Mucosa of stomach (tissue), 1 donor: ENCODE data around the gene SPTBN1.

Experiments used
- H3K27me3 ChIP-seq: one replicate; pipeline ENCODE4 v1.7.0; 2013; ENCODE audit warnings: mild to moderate bottlenecking, low read length; ENCODE audit not compliant: control insufficient read depth, insufficient read depth
- H3K36me3 ChIP-seq: one replicate; pipeline ENCODE4 v1.7.0; 2013; ENCODE audit warnings: low read length; ENCODE audit not compliant: control insufficient read depth, insufficient read depth
- H3K4me1 ChIP-seq: one replicate; pipeline ENCODE4 v1.7.0; 2013; ENCODE audit warnings: mild to moderate bottlenecking, low read length; ENCODE audit not compliant: control insufficient read depth, insufficient read depth
- H3K4me3 ChIP-seq: one replicate; pipeline ENCODE4 v1.7.0; 2013; ENCODE audit warnings: low read length
- H3K9ac ChIP-seq: one replicate; pipeline ENCODE4 v1.7.0; 2013; ENCODE audit warnings: mild to moderate bottlenecking, low read length, moderate library complexity
- H3K9me3 ChIP-seq: one replicate; pipeline ENCODE4 v1.7.0; 2013; ENCODE audit warnings: mild to moderate bottlenecking, low read length, moderate library complexity; ENCODE audit not compliant: control insufficient read depth
- donor health status: Pancreatic carcinoma.

Gene SPTBN1

DNA sequence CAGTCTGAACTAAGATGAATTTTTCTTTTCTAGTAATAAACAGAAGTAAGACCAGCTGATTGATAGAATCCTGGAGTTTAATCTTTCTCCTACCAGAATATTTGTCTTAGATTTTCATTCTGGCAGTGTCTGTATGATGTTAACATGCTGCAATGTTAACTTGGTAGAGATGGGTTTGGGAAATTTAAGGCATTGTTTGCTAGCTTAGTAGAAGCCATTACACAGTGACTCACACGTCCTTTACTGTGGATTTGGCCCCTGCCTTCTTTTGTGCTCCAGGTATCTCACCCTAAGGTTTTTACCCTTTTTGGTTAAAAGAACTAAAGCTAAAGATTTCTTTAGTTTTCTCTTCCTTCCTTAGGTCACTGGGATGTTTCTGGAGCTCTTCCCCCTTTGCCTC is 84.1 kb downstream of the SPTBN1 start:
- Histone ChIP-seq H3K4me1 (peaks cover under 1% of the 10 kb centered on the region), H3K36me3 (no peaks in the 10 kb centered on the region), H3K9ac (no peak overlapping the region), H3K4me3 (no peak overlapping the region), H3K27me3 (no peaks in the 10 kb centered on the region), H3K9me3 (no peaks in the 10 kb centered on the region)

- H3K4me1 ChIP-seq, result peaks cover 18% of the 10 kb centered on the region
Observed at GRCh38 chr2:54541995-54542394, 85.9 kb downstream of the SPTBN1 start.

GRCh38 chr2:54543733-54544396 is 87.7 kb downstream of the SPTBN1 start:
- Histone ChIP-seq H3K27me3 (no peaks in the 10 kb centered on the region), H3K9ac (no peak overlapping the region), H3K9me3 (no peaks in the 10 kb centered on the region), H3K4me1 (peaks cover 26% of the 10 kb centered on the region), H3K36me3 (no peaks in the 10 kb centered on the region), H3K4me3 (no peak overlapping the region)

More at GRCh38 chr2:54541995-54542394, 85.9 kb downstream of the SPTBN1 start:
- Histone ChIP-seq H3K9ac (no peak overlapping the region), H3K27me3 (no peaks in the 10 kb centered on the region), H3K4me3 (no peak overlapping the region), H3K36me3 (no peaks in the 10 kb centered on the region), H3K9me3 (no peaks in the 10 kb centered on the region)

DNA sequence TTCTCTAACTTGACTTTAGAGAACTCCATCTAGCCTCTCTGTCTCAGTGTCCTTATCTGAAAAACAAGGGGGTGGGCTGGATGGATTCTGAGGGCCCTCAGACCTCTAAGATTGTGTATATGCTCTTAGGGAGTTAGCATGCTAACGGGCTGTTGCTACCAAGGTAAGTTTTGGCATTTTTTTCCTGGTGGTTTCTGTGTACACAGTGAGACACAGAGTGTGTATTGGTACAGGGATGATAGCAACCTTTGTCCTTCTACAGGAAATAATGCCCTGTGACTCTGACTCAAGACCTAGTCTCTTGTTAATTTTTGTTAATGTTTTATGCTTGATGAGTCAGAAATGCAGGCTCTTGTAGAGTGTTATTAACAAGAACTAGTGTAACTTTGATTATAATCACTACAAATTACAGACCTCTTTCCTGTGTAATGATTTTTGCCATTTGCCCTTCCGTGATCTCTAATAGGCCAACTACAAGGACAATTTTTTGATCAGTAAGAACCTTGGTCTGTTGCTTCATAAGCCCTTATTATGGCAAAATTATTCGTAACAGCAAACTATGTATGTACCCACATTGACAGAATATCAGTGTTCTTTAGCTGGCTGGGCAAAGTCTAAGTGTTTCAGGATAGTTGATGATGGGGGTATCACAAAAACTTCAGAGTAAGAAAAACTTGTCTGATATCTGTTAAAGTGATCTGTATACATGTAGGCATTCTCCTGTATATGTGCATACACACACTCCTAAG is 89.7 kb downstream of the SPTBN1 start:
- Histone ChIP-seq H3K27me3 (no peaks in the 10 kb centered on the region), H3K36me3 (no peaks in the 10 kb centered on the region), H3K9ac (no peak overlapping the region), H3K4me3 (no peak overlapping the region), H3K4me1 (peaks cover 45% of the 10 kb centered on the region), H3K9me3 (no peaks in the 10 kb centered on the region)

GRCh38 chr2:54546518-54546917 is 90.4 kb downstream of the SPTBN1 start:
- Histone ChIP-seq H3K27me3 (no peaks in the 10 kb centered on the region), H3K4me1 (peaks cover 50% of the 10 kb centered on the region)

DNA sequence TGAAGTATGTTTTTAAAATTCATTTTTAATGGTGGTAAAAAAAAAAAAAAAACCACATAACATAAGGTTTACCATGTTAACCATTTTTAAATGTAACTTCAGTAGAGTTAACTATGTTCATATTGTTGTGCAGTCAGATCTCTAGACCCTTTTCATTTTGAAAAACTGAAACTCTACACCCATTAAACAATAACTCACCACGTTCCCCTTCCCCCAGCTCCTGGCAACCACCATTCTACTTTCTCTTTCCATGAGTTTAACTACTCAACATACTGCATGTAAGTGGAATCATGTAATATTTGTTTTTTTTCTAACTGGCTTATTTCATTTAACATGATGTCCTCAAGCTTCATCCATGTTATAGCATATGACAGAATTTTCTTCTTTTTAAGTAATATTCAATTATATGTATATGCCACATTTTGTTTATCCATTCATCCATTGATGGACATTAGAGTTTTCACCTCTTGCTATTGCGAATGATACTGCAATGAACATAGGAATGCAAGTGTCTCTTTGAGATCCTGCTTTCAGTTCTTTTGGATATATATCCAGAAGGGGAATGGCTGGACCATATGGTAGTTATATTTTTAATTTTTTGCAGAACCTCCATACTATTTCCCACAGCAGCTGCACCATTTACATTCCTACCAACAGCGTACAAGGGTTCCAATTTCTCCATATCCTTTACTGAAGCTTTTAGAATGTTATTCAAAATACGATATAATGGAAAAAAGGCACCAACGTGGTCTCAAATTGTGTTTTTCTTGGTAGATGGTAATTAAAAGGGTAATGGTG is 91.0 kb downstream of the SPTBN1 start:
- Histone ChIP-seq H3K9me3 (no peaks in the 10 kb centered on the region), H3K4me1 (peaks cover 50% of the 10 kb centered on the region), H3K27me3 (no peaks in the 10 kb centered on the region), H3K9ac (no peak overlapping the region), H3K4me3 (no peak overlapping the region), H3K36me3 (no peaks in the 10 kb centered on the region)

More at GRCh38 chr2:54546518-54546917, 90.4 kb downstream of the SPTBN1 start:
- Histone ChIP-seq H3K9me3 (no peaks in the 10 kb centered on the region), H3K4me3 (no peak overlapping the region), H3K9ac (no peak overlapping the region), H3K36me3 (no peaks in the 10 kb centered on the region)

GRCh38 chr2:54549430-54549829 is 93.3 kb downstream of the SPTBN1 start:
- Histone ChIP-seq H3K4me3 (no peak overlapping the region), H3K9ac (no peak overlapping the region), H3K9me3 (no peaks in the 10 kb centered on the region), H3K27me3 (no peaks in the 10 kb centered on the region), H3K36me3 (no peaks in the 10 kb centered on the region), H3K4me1 (peaks cover 50% of the 10 kb centered on the region)

DNA sequence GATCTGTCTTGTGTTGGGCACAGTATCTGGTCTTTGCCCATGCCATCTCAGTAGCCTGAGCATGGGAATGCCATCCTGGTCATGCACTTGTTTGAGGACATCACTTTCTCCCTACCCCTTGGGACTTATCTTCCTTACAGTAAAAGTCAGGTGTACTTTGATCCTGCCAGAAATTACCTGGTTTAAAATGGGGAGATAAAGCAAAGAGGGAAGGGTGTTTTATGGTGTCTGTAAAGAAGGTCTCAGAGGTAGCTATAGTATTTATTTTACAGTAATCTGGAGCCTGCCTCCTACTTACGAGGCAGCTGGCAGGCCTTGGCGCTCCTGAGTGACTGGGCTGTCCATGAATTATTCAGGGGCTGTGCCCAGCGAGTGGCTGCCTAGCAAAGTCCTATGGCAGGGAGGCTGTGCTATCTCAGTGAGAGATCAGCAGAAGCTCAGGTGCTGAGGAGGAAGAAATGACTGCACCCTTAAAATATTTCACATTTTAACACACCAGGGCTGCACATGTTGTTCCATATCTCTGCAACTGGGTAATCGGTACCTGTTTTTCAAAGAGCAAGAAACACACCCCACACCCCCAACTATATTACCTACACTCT is 93.9 kb downstream of the SPTBN1 start:
- Histone ChIP-seq H3K9ac (no peak overlapping the region), H3K27me3 (no peaks in the 10 kb centered on the region), H3K4me1 (peaks cover 50% of the 10 kb centered on the region), H3K9me3 (no peaks in the 10 kb centered on the region), H3K36me3 (no peaks in the 10 kb centered on the region), H3K4me3 (no peak overlapping the region)

GRCh38 chr2:54550547-54550946 is 94.4 kb downstream of the SPTBN1 start:
- Histone ChIP-seq H3K9ac (peak overlapping the region; percentile 12), H3K4me3 (no peak overlapping the region), H3K9me3 (no peaks in the 10 kb centered on the region), H3K4me1 (peaks cover 46% of the 10 kb centered on the region), H3K27me3 (no peaks in the 10 kb centered on the region), H3K36me3 (no peaks in the 10 kb centered on the region)

- H3K9ac ChIP-seq, result peak overlapping the region; percentile 12
- no peaks in the 10 kb centered on the region for H3K36me3 ChIP-seq
- no peaks in the 10 kb centered on the region for H3K9me3 ChIP-seq
- H3K4me3 ChIP-seq, result no peak overlapping the region
- H3K4me1 ChIP-seq, result peaks cover 40% of the 10 kb centered on the region
- no peaks in the 10 kb centered on the region for H3K27me3 ChIP-seq
Observed at GRCh38 chr2:54551123-54551756, 95.1 kb downstream of the SPTBN1 start.

DNA sequence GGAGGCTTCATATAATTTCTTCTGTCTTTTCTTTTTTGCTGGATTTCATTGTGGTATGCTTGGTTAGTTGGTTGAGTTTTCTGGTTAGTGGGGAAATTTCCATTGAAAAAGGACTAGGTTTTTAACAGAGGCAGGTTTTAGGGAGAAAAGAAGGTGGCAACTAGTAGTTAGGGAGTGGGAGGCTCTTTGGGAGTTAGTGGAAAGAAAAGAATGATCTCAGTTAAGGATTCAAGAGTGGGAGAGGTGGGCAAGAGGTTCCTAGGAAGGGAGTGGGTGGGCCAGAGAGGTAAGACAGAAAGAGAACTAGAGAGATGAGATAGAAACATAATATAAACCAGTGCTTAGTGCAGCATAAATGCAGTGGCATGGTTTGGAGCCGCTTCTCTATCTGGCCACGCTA is 96.9 kb downstream of the SPTBN1 start:
- no peaks in the 10 kb centered on the region for H3K27me3 ChIP-seq
- no peaks in the 10 kb centered on the region for H3K36me3 ChIP-seq
- H3K4me1 ChIP-seq, result peaks cover 41% of the 10 kb centered on the region
- H3K4me3 ChIP-seq, result no peak overlapping the region
- H3K9ac ChIP-seq, result no peak overlapping the region
- H3K9me3 ChIP-seq, result no peaks in the 10 kb centered on the region
